ENCODE results near the gene TADA2B.

- TF ChIP-seq SUZ12 (IDR thresholded peaks at IDR 0.05; ENCODE audit: extremely low read depth, insufficient read depth, insufficient read length) (no peak), YY1 (IDR thresholded peaks at IDR 0.05; ENCODE audit: insufficient read depth, insufficient read length) (no peak), ZNF274 (IDR thresholded peaks at IDR 0.05; ENCODE audit: low read depth, low read length) (no peak)
These were observed 6.6 kb downstream of the TADA2B start for GRCh38 chr4:7049739-7050138.

Measured in NT2/D1 (cell line).